Measurements from ENCODE around the gene ORAI2.
"Not testable (repeated sequence)": the region's sequence is repeated elsewhere in the genome, so short reads cannot be mapped to it uniquely, and the experiment has no call there.

The ORAI2 gene

GRCh38 chr7:102449136-102449535 lies 15.8 kb downstream of the ORAI2 start:
- DNase-seq, result no peak

- peak; percentile 37 for DNase-seq
Observed at GRCh38 chr7:102450242-102450641, 16.9 kb downstream of the ORAI2 start.

- no peak for DNase-seq
Observed at GRCh38 chr7:102451371-102452054, 18.1 kb downstream of the ORAI2 start.

GRCh38 chr7:102452451-102452850 lies 19.1 kb downstream of the ORAI2 start:
- DNase-seq, result no peak

GRCh38 chr7:102453319-102453718 lies 19.9 kb downstream of the ORAI2 start:
- no peak for DNase-seq

GRCh38 chr7:102454468-102454867 lies 21.1 kb downstream of the ORAI2 start:
- no peak for DNase-seq

GRCh38 chr7:102454932-102455331 lies 21.6 kb downstream of the ORAI2 start:
- DNase-seq, result not testable (repeated sequence)

- no peak for DNase-seq
Observed at GRCh38 chr7:102455596-102455995, 22.2 kb downstream of the ORAI2 start.

GRCh38 chr7:102456327-102456726 lies 23.0 kb downstream of the ORAI2 start:
- DNase-seq, result no peak

- no peak for DNase-seq
Observed at GRCh38 chr7:102457352-102457924, 24.1 kb downstream of the ORAI2 start.

- DNase-seq, result no peak
Observed at GRCh38 chr7:102459221-102459844, 26.0 kb downstream of the ORAI2 start.

GRCh38 chr7:102460467-102460866 lies 27.1 kb downstream of the ORAI2 start:
- DNase-seq, result no peak

- DNase-seq, result no peak
Observed at GRCh38 chr7:102463841-102464576, 30.6 kb downstream of the ORAI2 start.

- DNase-seq, result peak; percentile 97
Observed at GRCh38 chr7:102464577-102465280, 31.4 kb downstream of the ORAI2 start, which contains the start of the genes ALKBH4 and LRWD1. Gene ALKBH4, minus strand, starts transcription at chr7:102464863. Its CDS starts 27 bp downstream, at chr7:102464836. Gene LRWD1, plus strand, starts transcription at chr7:102464984. Its CDS starts 97 bp downstream, at chr7:102465081.

- DNase-seq, result no peak
Observed at GRCh38 chr7:102466097-102466496, 32.7 kb downstream of the ORAI2 start.

GRCh38 chr7:102467581-102468477 lies 34.5 kb downstream of the ORAI2 start:
- no peak for DNase-seq

- no peak for DNase-seq
Observed at GRCh38 chr7:102468478-102469350, 35.3 kb downstream of the ORAI2 start.

GRCh38 chr7:102469351-102469971 lies 36.1 kb downstream of the ORAI2 start:
- no peak for DNase-seq

- no peak for DNase-seq
Observed at GRCh38 chr7:102469972-102470825, 36.8 kb downstream of the ORAI2 start.

Measured in activated CD4-positive, alpha-beta T cell treated with anti-CD3 and anti-CD28 coated beads, Interleukin-2, Interleukin-6, amounts not matched to agents 100 ng/mL and 50 ng/mL, durations not matched to agents 16 hours and 8 hours (primary cell).